HG03175 (cell line): ENCODE measurements around the gene ITGA2B.
"Not testable (repeated sequence)": the region's sequence is repeated elsewhere in the genome, so short reads cannot be mapped to it uniquely, and the experiment has no call there.

Experiments used
- ATAC-seq: cut with Tn5 transposase; IDR thresholded peaks from one replicate; pipeline ENCODE4 v1.9.1; 2021; ENCODE audit warnings: mild to moderate bottlenecking, moderate library complexity; ENCODE audit not compliant: unreplicated experiment

Gene ITGA2B

DNA sequence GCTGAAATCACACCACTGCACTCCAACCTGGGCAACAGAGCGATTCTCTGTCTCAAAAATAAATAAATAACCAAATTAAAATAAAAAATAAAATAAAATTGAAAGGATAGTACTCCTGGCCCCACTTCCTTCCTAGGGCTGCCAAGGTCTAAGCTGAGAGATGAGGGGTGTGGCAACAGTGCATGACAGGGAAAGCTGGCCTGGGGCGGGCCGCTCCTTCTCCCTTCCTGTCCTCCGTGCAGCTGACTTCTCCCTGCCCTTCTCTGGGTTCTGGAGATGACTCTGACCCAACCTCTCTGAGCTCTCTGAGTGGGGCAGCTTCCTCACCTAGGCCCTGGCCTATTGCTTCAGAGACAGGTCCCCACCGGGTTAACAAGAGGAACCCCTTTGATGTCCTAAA is 56.1 kb downstream of the ITGA2B start:
- no peak for ATAC-seq

DNA sequence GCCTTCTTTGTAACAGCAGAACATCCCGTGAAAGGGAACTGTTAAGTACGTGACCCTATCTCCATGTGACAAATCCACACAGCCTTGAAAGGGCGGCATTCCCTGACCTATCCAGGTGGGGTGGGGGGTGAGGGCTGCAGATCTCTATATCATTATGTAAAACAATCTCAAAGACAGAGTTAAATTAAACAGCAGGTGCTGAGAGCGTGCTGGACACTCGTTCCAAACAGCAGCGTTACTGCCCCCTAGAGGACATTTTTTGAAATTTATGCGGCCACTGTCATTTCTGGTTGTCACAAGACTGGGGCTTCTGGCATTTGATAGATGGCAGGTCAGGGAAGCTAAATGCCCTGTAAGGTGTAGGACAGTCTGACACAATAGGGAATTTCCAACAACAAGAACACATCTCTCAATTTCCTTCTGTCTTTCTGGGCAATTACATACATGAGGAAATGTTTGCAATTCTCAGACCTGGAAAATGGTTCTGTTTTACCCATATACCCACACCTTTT is 58.1 kb downstream of the ITGA2B start:
- ATAC-seq = no peak

DNA sequence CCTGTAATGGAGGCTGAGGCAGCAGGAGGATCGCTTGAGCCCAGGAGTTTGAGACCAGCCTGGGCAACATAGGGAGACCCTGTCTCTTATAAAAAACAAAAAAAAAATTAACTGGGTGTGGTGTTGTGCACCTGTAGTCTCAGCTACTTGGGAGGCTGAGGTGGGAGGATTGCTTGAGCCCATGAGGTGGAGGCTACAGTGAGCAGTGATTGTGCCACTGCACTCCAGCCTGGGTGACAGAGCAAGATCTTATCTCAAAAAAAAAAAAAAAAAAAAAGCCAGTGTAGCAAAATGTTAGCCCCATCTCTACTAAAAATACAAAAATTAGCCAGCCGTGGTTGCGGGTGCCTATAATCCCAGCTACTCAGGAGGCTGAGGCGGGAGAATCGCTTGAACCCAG is 59.2 kb downstream of the ITGA2B start:
- not testable (repeated sequence) for ATAC-seq

DNA sequence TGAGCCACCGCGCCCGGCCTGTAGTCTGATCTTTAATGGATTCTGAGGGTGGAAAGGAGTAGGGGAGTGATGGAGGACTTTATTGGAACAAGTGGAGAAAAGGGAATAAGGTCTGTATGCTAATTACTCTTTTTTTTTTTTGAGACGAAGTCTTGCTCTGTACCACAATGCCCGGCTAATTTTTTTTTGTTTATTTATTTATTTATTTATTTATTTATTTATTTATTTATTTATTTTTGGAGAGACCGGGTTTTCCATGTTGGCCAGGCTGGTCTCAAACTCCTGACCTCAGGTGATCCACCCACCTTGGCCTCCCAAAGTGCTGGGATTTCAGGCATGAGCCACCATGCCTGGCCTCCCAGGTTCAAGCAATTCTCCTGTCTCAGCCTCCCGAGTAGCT is 59.9 kb downstream of the ITGA2B start:
- not testable (repeated sequence) for ATAC-seq

DNA sequence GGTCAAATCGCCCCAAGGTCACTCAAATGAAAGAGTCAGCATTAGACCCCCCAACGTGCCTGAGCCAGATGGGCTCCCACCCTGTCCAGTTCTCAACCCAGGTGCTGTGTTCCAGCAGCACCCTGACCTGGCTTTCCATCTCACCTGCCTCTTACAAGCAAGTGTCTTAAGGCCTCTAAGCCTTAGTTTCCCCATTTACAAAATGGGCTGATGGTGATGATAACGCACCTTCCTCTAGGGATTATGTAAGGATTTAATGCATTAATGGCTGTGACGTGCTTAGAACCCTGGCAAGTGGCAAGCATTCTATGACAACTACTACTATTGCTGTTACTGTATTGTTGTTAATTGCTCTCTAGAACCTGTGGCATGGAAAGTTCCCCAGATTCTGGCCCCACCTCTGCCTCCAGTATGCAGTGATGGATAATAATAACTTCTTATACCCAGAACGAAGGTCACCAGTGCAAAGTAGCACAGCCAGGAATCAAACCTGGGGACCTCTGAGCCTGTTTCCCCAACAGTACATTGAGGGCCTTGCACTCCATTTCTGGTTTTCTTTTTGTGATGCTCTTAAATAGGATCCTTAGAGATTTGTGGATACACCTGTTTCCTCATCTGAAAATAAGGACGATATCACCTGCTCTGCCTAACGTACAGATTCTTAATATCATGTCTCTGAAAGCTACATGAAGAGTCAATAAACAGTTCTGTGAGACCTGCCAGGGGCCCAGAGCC is 61.6 kb downstream of the ITGA2B start:
- no peak for ATAC-seq

DNA sequence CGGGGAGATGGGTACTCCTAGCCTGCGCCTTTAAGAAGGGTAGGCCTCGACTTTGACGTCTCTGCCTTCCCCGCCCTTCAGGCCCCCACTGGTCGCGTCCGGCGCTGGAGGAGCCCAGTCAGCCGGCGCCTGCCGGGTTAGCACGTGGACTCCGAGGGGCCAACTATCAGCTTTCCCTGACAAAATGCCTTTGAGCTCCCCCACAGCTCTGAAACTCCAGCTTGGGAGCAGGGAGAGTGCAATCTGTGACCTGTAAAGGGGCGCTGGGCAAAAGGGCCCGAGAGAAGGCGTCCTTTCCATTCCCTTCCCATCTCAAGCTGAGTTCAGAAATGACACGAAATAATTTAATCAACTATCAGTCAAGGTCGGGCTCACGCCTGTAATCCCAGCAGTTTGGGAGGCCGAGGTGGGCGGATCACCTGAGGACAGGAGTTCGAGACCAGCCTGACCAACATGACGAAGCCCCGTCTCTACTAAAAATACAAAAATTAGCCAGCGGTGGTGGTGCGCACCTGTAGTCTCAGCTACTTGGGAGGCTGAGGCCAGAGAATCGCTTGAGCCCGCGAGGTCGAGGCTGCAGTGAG is 62.5 kb downstream of the ITGA2B start:
- ATAC-seq = peak; percentile 59

DNA sequence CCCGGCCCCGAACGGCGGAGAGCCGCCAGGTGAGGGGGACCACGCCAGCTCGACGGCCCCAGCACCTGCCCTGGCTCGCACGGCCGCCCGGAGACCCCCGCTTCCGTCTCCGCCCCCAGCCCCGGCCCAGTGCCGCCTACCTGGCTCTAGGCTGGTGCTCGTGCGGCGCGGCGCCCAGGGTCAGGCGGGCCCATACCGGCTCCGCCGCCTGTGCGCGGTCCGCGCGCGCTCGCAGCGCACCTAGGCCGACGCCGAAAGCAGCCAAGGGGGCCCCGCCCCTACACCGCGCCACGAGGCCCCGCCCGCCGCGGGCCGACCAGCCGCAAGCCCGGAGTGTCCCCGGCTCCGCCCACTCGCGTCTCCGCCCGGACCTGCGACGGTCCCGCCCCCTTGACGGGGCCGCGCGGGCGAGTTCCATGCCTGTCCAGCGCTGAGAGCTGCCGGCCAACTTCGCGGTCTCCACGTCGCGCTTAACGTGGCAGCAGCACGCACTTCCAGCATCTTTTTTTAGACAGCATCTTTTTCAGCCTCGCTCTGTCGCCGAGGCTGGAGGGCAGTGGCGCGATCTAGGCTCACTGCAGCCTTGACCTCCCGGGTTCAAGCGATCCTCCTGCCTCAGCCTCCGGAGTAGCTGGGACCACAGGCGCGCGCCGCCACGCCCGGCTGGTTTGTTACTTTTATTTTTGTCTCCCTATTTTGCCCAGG is 64.7 kb downstream of the ITGA2B start, which contains the start of gene SLC25A39:
TSS of gene SLC25A39 (minus strand) at position 253 of the 705 bp plus-strand sequence. CDS start 1,261 bp downstream, outside the sequence.
- peak; percentile 69 for ATAC-seq

DNA sequence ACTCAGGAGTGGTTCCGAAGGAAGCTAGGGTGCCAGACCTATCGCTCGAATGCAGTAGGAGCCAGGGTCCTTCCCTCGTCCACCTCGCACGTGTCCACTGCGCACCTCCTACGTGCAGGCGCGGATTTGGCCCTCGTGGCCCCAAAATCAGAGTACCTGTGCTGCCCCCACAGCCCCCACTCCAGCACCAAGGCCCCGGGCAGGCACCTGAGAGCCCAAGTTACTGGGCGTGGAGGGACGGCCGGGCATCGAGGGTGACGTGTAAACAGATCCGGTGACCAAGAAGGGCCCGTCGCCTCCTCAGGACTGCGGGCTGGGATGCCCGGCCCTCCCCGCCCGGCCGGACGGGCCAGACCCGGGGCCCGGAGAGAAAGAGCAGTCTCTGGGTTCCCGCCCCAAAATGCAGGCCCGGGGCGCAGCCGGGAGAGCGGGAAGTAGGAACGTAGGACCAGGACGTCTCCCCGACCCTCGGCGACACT is 65.3 kb downstream of the ITGA2B start:
- ATAC-seq = peak; percentile 5

DNA sequence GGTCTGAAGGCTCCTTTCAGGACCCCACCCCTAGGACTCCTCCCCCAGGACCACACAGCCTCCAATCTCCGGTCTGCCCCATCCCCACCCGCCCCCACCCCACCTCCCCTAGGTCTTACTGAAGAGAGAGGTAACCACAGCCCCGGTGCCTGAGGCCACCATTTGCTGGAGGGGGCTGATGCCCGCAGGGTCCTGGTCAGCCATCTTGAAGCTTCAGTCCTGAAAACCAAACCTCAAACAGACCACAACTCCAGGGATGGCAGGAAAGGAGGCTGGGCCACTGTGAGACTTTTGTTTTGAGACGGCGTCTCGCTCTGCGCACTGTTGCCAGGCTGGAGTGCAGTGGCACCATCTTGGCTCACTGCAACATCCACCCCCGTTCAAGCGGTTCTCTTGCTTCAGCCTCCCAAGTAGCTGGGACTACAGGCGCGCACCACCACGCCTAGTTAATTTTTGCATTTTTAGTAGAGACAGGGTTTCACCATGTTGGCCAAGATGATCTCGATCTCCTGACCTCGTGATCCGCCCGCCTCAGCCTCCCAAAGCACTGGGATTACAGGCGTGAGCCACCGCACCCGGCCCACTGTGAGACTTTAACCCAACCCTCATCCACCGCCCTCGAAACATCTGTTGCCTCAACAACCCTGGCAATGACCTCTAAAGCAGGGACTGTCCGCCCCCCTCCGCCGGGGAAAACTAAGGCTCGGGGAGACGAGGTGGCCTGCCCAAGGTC is 65.9 kb downstream of the ITGA2B start:
- no peak for ATAC-seq

DNA sequence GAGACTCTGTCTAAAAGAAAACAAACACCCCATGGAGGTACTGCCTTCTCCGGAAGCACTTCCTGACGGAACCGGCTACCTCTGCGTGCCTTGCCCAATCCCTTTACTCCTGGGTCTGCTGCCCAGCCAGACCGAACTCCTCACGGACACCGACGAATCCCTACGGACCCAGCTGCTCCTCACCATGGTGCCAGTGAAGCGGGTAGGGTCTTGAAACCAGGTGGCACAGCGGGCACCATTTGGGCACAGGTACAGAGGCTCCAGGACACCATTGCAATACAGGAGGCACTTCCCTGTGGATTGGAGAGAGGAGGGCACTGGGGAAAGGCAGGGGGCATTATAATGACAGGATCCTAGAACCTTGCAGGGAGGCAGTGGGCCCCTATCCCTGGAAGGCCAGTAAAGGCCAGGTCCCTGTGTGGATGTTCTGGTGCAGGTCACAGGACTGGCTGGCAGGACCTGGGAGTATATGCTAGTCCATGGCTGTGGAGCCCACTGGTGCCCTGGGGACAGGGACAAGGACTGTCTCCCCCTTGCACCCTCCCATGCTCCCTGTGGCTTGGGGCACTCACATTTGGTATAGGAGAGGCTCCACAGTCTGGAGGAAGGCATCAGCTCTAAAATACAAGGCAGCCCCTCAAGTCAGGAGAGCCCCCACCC is 67.1 kb downstream of the ITGA2B start:
- no peak for ATAC-seq
